Nephron (organoid): Measurements from ENCODE around the gene ARMS2.

Experiments used
- H3K27ac Mint-ChIP-seq, 3 experiments: 2 replicates each; pipeline ENCODE4 v1.8.0; 2020; ENCODE audit warnings: mixed read lengths in 3 of 3, mild to moderate bottlenecking in 2 of 3, moderate library complexity in 1 of 3
- H3K27me3 Mint-ChIP-seq: 2 replicates; pipeline ENCODE4 v1.8.0; 2021; ENCODE audit warnings: low read depth, mild to moderate bottlenecking, moderate library complexity, mixed read lengths
- H3K36me3 Mint-ChIP-seq: 2 replicates; pipeline ENCODE4 v1.8.0; 2020; ENCODE audit warnings: low read depth, mixed read lengths
- H3K4me1 Mint-ChIP-seq: 2 replicates; pipeline ENCODE4 v1.8.0; 2020; ENCODE audit warnings: mixed read lengths
- H3K4me3 Mint-ChIP-seq, 3 experiments: 2 replicates each; pipeline ENCODE4 v1.8.0; 2020; ENCODE audit warnings: mild to moderate bottlenecking in 3 of 3, mixed read lengths in 3 of 3, moderate library complexity in 2 of 3
- H3K9me3 Mint-ChIP-seq: 2 replicates; pipeline ENCODE4 v1.8.0; 2020; ENCODE audit warnings: mixed read lengths
- TF ChIP-seq, protein P1 (sequence below), 3 experiments: fragments of 200-600 bp; sonication (generic); IDR thresholded peaks; one replicate each; pipeline ENCODE4 v1.5.0; 2021; ENCODE audit warnings: antibody characterized with exemption in 3 of 3; ENCODE audit not compliant: unreplicated experiment in 3 of 3

Gene ARMS2

DNA sequence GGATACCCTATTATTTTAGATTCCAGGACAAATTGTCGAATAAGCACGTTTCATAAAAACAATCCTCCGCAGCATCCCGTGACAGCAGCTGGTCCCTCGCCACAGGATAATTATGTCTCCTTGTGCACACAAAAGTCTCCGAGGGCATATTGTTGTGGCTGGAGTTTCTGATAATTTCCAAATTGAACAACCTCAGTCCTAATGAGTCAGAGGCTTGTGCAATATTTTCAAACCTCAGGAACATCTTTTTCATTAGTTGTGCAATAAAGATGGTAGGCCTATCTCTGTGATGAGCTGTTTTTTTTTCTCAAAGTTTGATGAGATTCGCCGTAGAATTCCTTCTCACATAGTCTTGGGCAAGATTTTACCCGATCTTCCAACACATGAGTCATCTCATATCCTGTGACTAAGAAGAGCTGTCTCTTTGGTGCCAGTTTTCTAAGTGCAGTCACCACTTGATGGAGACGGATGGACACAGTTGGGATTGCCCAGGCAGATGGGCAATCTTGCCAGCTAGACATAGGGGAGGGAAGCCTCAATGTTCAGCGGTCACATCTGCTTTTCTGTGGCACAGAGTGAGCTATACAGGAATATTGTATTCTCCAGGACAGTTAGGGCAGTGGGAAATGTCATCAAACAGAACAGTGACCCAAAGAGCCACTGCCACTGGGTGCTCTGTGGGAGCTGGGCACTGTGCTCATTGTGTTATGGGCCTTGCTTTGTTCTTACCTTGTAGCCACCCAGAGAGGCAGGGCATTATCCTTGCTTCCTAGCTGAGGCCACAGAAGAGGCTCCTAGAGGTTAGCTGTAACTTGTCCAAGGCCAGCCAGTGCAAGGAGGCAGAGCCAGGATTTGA is 14.7 kb downstream of the ARMS2 start:
- H3K9me3 Mint-ChIP-seq = no peaks in the 10 kb centered on the region
- peaks cover 22% of the 10 kb centered on the region for H3K4me1 Mint-ChIP-seq
- H3K36me3 Mint-ChIP-seq = no peaks in the 10 kb centered on the region
- no peak overlapping the region for H3K4me3 Mint-ChIP-seq
- peaks cover 53% of the 10 kb centered on the region for H3K27me3 Mint-ChIP-seq
- TF ChIP-seq, protein P1, sequence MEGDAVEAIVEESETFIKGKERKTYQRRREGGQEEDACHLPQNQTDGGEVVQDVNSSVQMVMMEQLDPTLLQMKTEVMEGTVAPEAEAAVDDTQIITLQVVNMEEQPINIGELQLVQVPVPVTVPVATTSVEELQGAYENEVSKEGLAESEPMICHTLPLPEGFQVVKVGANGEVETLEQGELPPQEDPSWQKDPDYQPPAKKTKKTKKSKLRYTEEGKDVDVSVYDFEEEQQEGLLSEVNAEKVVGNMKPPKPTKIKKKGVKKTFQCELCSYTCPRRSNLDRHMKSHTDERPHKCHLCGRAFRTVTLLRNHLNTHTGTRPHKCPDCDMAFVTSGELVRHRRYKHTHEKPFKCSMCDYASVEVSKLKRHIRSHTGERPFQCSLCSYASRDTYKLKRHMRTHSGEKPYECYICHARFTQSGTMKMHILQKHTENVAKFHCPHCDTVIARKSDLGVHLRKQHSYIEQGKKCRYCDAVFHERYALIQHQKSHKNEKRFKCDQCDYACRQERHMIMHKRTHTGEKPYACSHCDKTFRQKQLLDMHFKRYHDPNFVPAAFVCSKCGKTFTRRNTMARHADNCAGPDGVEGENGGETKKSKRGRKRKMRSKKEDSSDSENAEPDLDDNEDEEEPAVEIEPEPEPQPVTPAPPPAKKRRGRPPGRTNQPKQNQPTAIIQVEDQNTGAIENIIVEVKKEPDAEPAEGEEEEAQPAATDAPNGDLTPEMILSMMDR (IDR thresholded peaks at IDR 0.05; ENCODE audit: unreplicated experiment in 3 of 3) = no peak
- no peak overlapping the region for H3K27ac Mint-ChIP-seq

DNA sequence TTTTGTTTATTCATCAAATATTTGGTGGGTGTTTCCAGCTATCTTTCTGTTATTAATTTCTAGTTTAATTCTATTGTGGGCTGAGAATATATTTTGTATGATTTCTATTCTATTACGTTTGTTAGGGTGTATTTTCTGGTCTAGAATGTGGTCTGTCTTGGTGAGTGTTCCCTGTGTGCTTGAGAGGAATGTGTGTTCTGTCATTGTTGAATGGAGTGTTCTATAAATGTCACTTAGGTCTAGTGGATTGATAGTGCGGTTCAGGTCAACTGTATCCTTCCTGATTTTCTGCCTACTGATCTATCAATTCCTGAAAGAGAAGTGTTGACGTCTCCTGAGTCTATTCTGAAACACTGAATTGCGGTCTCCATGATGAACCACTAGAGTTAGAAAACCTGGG is 15.4 kb downstream of the ARMS2 start:
- Mint-ChIP-seq H3K4me1 (peaks cover 28% of the 10 kb centered on the region), H3K27ac (no peak overlapping the region), H3K27me3 (peaks cover 46% of the 10 kb centered on the region), H3K4me3 (no peak overlapping the region), H3K36me3 (no peaks in the 10 kb centered on the region), H3K9me3 (no peaks in the 10 kb centered on the region)
- TF ChIP-seq, protein P1 (IDR thresholded peaks at IDR 0.05; ENCODE audit: unreplicated experiment in 3 of 3) = no peak

DNA sequence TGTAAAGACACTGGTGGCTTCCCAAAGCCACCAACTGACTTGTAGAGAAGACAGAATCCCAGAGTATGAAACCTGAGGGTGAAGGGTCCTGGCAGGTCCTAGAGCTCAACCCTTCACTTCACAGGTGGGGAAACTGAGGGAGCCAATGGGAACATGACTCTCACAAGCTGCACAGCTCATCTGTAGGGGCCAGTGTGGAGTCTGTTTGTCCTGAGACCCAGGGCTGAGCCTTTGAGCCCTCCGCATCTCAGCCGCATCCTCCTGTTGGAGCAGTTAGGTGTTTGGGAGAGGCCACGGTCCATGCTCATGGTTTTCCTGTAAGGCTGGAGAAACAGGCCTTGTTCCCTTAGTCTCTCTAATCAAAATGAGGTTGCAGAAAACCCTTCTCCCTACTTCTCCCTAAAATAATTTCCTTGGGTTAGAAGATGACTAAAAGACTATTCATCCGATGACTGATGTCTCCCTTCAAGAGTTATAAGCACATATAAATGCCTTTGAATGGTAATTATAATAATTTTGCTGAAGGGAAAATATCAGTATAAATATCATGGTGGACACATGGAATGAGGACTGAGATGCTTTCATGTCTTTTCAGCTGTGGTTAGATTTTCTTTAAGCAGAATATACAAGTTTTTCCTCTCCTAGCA is 17.2 kb downstream of the ARMS2 start:
- TF ChIP-seq, protein P1 (IDR thresholded peaks at IDR 0.05; ENCODE audit: unreplicated experiment in 3 of 3) = no peak
- Mint-ChIP-seq H3K27me3 (peaks cover 35% of the 10 kb centered on the region), H3K9me3 (no peaks in the 10 kb centered on the region), H3K4me1 (peaks cover 39% of the 10 kb centered on the region), H3K36me3 (no peaks in the 10 kb centered on the region), H3K4me3 (no peak overlapping the region), H3K27ac (no peak overlapping the region)

DNA sequence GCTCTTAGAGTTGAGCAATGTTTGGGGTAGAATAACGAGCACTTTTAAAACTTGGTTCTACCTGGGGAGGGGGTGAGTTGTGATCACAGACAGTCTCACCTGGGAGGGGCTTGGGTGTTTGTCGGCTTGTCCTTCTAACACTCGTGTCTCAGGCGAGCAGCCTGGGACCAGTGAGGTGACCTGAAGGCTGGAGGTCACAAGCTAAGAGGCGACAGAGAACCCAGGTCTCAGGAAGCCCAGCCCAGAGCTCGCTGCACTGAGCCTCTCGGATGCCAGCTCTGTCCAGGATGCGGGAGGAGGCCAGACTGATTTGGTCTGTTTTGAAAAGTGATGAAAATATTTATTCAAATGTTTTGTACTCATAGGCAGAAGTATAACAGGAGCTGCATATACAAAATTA is 18.7 kb downstream of the ARMS2 start:
- H3K36me3 Mint-ChIP-seq = no peaks in the 10 kb centered on the region
- no peaks in the 10 kb centered on the region for H3K9me3 Mint-ChIP-seq
- H3K4me3 Mint-ChIP-seq = no peak overlapping the region
- TF ChIP-seq, protein P1 (IDR thresholded peaks at IDR 0.05; ENCODE audit: unreplicated experiment in 3 of 3) = no peak
- peaks cover 23% of the 10 kb centered on the region for H3K27me3 Mint-ChIP-seq
- H3K27ac Mint-ChIP-seq = peak overlapping the region in 1 of 3 experiments; percentile 88
- peaks cover 49% of the 10 kb centered on the region for H3K4me1 Mint-ChIP-seq

DNA sequence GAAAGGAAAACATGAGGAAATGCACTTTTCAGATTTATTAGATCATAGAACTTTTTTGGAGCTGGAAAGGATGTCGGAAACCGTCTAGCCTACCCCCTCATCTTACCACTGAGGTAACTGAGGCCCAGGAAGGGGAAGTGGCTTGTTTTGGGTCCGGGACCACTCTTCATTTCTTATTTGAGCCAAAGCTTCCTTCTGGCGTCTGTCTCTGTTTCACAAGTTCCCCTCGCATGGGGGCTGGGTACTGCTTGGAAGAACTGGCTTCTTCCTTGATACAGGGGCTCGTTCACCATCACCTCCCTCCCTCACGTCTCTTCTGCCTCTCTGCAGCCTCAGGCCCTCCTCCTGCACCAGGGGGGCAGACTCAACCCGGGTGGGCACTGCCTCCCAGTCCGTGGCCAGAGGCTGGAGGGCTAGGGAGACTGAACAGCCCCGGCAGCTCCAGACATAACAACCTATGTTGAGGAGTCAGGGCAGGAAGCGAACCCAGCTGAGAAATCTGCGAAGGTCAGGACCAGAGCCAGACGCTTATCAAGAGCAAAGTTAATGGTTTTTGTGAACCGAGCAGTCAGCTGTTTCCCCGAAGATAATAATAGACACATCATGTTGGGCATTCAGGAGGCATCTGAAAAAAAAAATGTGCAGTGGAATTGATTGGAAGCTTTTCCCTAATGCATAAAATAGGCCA is 19.8 kb downstream of the ARMS2 start:
- H3K9me3 Mint-ChIP-seq = no peaks in the 10 kb centered on the region
- peaks cover 13% of the 10 kb centered on the region for H3K27me3 Mint-ChIP-seq

More for the DNA sequence above, 19.8 kb downstream of the ARMS2 start:
- Mint-ChIP-seq H3K4me3 (peak overlapping the region in 2 of 3 experiments; percentile 31 to 52), H3K4me1 (peaks cover 50% of the 10 kb centered on the region), H3K27ac (peak overlapping the region; percentile 82 to 88 (median 84)), H3K36me3 (no peaks in the 10 kb centered on the region)
- TF ChIP-seq, protein P1 (IDR thresholded peaks at IDR 0.05; ENCODE audit: unreplicated experiment in 3 of 3) = no peak
